Endodermal cell (in vitro differentiated cells): ENCODE data around the gene ARHGEF11. TPM values are rescaled to one million over a fixed set of nuclear protein-coding genes. Genes with fewer than 3 reads are reported as not detected.
A peak's percentile ranks its signal among the peaks of the same experiment; 100 is the strongest.

Experiments
- DNase-seq: peaks from one replicate; pipeline ENCODE4 v3.0.0-alpha.2; 2017
- H3K27ac ChIP-seq: 2 replicates; pipeline ENCODE4 v1.5.1; 2013; ENCODE audit warnings: mild to moderate bottlenecking, low read depth, low read length, moderate library complexity
- H3K27me3 ChIP-seq: 2 replicates; pipeline ENCODE4 v1.6.1; 2013; ENCODE audit warnings: mild to moderate bottlenecking, low read length, moderate library complexity; ENCODE audit not compliant: insufficient read depth, control insufficient read depth, poor library complexity, severe bottlenecking
- H3K36me3 ChIP-seq: 2 replicates; pipeline ENCODE4 v1.7.0; 2013; ENCODE audit warnings: mild to moderate bottlenecking, low read length, moderate library complexity; ENCODE audit not compliant: control insufficient read depth, insufficient read depth
- H3K4me1 ChIP-seq: one replicate; pipeline ENCODE4 v1.7.0; 2013; ENCODE audit warnings: low read length; ENCODE audit not compliant: control insufficient read depth, insufficient read depth
- H3K4me3 ChIP-seq: 2 replicates; pipeline ENCODE4 v1.5.1; 2013; ENCODE audit warnings: mild to moderate bottlenecking, low read length, moderate library complexity
- H3K9ac ChIP-seq: 2 replicates; pipeline ENCODE4 v1.6.1; 2013; ENCODE audit warnings: mild to moderate bottlenecking, low read length, moderate library complexity; ENCODE audit not compliant: poor library complexity, severe bottlenecking; ENCODE audit errors: extremely low read depth
- H3K9me3 ChIP-seq: 2 replicates; pipeline ENCODE4 v1.6.1; 2013; ENCODE audit warnings: mild to moderate bottlenecking, low read length, moderate library complexity; ENCODE audit not compliant: control insufficient read depth
- H3K27ac Mint-ChIP-seq: 2 replicates; pipeline ENCODE4 v1.8.0; 2020; ENCODE audit warnings: mixed read lengths
- H3K27me3 Mint-ChIP-seq: 2 replicates; pipeline ENCODE4 v1.8.0; 2021; ENCODE audit warnings: mild to moderate bottlenecking, mixed read lengths; ENCODE audit not compliant: insufficient read depth
- H3K36me3 Mint-ChIP-seq: 2 replicates; pipeline ENCODE4 v1.8.0; 2020; ENCODE audit warnings: low read depth, mixed read lengths
- H3K4me1 Mint-ChIP-seq: 2 replicates; pipeline ENCODE4 v1.8.0; 2020; ENCODE audit warnings: mixed read lengths
- H3K4me3 Mint-ChIP-seq: 2 replicates; pipeline ENCODE4 v1.8.0; 2020; ENCODE audit warnings: mild to moderate bottlenecking, moderate library complexity, mixed read lengths
- H3K9me3 Mint-ChIP-seq: 2 replicates; pipeline ENCODE4 v1.8.0; 2020; ENCODE audit warnings: mild to moderate bottlenecking, mixed read lengths
- CTCF ChIP-seq: fragments of 200-600 bp; sonication (generic); conservative IDR thresholded peaks from 2 replicates; pipeline ENCODE4 v1.5.0; 2021; ENCODE audit warnings: antibody characterized with exemption, mild to moderate bottlenecking
- WGBS, 2 experiments: methylation state at CpG; one replicate each; pipeline versions ENCODE4 v1.1.5 to v1.1.7; 2013; ENCODE audit warnings: missing lambda C conversion rate in 2 of 2, mixed read lengths in 1 of 2; ENCODE audit not compliant: insufficient coverage in 1 of 2, insufficient read length in 1 of 2; 5-methylcytosine and 5-hydroxymethylcytosine counted together
- total RNA-seq, 2 donors: library from RNA; stranded (reverse); fragmentation: NEBNext Ultra II Directional in 1 of 2; extraction: Animal tissue kit (Norgen Biotek cat#: 25700) in 1 of 2; gene quantifications; 2 replicates in 1 of 2; 3 replicates in 1 of 2; pipeline ENCODE4 v1.2.1, GENCODE V29; 2021

Gene ARHGEF11
- total RNA-seq, 2 donors from 2014 or later: 54.2 to 56.5 TPM

DNA sequence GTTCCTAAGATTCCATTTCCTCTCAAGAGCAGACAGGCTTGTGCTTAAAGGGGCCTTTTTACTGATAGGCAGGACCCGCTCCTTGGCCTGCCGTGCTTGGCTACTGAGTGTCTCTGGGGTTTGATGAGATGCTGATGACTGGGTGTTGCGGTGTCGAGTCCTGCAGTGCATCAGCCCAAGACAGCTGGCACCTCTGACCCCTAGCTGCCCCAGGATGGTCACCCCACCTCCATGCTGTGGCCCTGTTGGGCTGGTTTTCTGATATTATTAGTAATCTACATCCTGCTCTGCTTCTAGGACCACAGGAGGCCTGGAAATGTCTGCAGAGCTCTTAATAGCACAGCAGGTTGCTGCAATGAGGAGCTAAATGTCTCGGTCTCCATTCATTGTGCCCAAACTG, 96.4 kb downstream of the ARHGEF11 start:
- WGBS, 2 experiments: 92 to 93% methylated on average over 3 to 5 of the region's 5 CpGs
- H3K27ac Mint-ChIP-seq: no peak overlapping the region

DNA sequence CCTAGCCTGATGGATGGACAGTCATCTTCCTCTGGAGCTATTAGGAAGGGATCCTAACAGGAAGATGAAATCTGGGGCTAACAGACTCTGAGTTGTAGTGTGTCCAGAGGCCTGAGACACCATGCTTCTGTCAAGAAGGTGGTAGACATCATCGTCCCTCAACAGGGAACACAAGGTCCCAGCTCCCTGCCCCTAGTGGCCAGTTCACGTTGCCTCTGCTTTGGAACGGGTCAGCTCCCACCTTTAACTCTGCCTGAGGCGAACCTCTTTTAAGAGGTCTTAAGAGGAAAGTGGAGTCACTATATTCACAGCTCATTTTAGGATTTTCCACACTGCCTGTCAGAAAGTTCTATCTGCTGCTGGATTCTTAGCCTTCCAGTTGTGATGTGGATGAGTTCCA, 96.8 kb downstream of the ARHGEF11 start:
- Mint-ChIP-seq H3K27ac (no peak overlapping the region), H3K36me3 (peaks cover 86% of the 10 kb centered on the region), H3K4me3 (no peak overlapping the region), H3K9me3 (no peaks in the 10 kb centered on the region), H3K4me1 (peaks cover 29% of the 10 kb centered on the region), H3K27me3 (no peaks in the 10 kb centered on the region)
- H3K27me3 ChIP-seq: no peaks in the 10 kb centered on the region
- no peak overlapping the region for H3K4me3 ChIP-seq
- peaks cover 98% of the 10 kb centered on the region for H3K36me3 ChIP-seq
- no peaks in the 10 kb centered on the region for H3K9me3 ChIP-seq
- DNase-seq: peak; percentile 84
- H3K4me1 ChIP-seq: peaks cover 8% of the 10 kb centered on the region
- WGBS, 2 experiments: 68 to 76% methylated on average over 4 of the region's 4 CpGs
- no peak overlapping the region for H3K27ac ChIP-seq
- peak; percentile 83 for TF ChIP-seq CTCF
- H3K9ac ChIP-seq: no peak overlapping the region

More for the DNA sequence above, 96.4 kb downstream of the ARHGEF11 start:
- Histone ChIP-seq H3K4me3 (no peak overlapping the region), H3K27me3 (no peaks in the 10 kb centered on the region), H3K36me3 (peaks cover 96% of the 10 kb centered on the region), H3K9ac (no peak overlapping the region), H3K4me1 (peaks cover 8% of the 10 kb centered on the region), H3K9me3 (no peaks in the 10 kb centered on the region), H3K27ac (no peak overlapping the region)
- no peaks in the 10 kb centered on the region for H3K9me3 Mint-ChIP-seq
- H3K27me3 Mint-ChIP-seq: no peaks in the 10 kb centered on the region
- no peak for TF ChIP-seq CTCF
- H3K36me3 Mint-ChIP-seq: peaks cover 84% of the 10 kb centered on the region
- DNase-seq: peak; percentile 61
- H3K4me1 Mint-ChIP-seq: peaks cover 29% of the 10 kb centered on the region
- H3K4me3 Mint-ChIP-seq: no peak overlapping the region

- Mint-ChIP-seq H3K4me3 (no peak overlapping the region), H3K27ac (no peak overlapping the region), H3K27me3 (no peaks in the 10 kb centered on the region), H3K9me3 (no peaks in the 10 kb centered on the region), H3K36me3 (peaks cover 88% of the 10 kb centered on the region), H3K4me1 (peaks cover 29% of the 10 kb centered on the region)
- H3K9me3 ChIP-seq: no peaks in the 10 kb centered on the region
- no peak overlapping the region for H3K4me3 ChIP-seq
- H3K27ac ChIP-seq: no peak overlapping the region
- H3K4me1 ChIP-seq: peaks cover 8% of the 10 kb centered on the region
- peaks cover 99% of the 10 kb centered on the region for H3K36me3 ChIP-seq
- H3K9ac ChIP-seq: no peak overlapping the region
- TF ChIP-seq CTCF: no peak
- DNase-seq: no peak
- no peaks in the 10 kb centered on the region for H3K27me3 ChIP-seq
- 96% methylated on average over 14 to 17 of the region's 17 CpGs for WGBS, 2 experiments
Measured at GRCh38 chr1:156947818-156948525, 97.6 kb downstream of the ARHGEF11 start.
